Amygdala (tissue), 56 donors: ENCODE data around the gene CLDN9.
A peak's percentile ranks its signal among the peaks of the same experiment; 100 is the strongest.

ENCODE experiments used
- DNase-seq, 56 donors: peaks; one replicate each; lab custom pipeline; 2025; lab: John Stamatoyannopoulos, UW

Gene CLDN9

DNA sequence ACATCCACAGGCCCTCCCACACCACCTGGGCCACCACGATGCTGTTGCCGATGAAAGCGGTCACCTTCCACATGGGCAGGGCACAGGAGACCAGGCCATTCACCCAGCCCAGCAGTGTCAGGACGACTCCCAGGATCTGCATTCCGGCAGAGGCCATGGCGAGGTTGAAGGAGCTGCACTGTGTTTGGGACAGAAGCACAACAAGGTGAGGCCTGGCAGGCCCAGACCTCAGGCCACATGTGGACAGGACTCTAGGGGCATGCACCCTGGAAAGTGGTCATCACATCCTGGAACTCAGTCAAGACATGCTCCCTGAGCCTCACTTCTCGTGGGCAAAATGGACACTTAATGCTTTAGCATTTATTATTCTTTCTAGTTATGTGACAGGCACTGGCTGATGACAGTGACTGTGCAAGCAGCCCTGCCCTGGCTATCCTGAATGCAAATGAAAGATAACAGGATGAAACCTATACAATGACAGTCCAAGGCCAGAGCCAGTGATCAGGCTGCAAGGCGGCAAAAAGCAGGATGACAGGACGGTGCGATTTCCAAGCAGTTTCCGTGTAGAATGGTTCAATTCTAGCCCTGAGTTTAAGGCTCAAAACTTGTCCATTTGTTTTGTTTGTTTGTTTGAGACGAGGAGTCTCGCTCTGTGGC, 3.3 kb downstream of the CLDN9 start:
- DNase-seq: no peak

GRCh38 chr16:3017344-3017743, 4.6 kb downstream of the CLDN9 start:
- DNase-seq: no peak

- peak in 2 of 56 donors; percentile 14 to 35 for DNase-seq
Observed at GRCh38 chr16:3017794-3018506, 5.2 kb downstream of the CLDN9 start, which contains the start of gene CLDN6. TSS of gene CLDN6 (minus strand) at chr16:3018183. CDS start at chr16:3016021, 2,162 bp downstream.

DNA sequence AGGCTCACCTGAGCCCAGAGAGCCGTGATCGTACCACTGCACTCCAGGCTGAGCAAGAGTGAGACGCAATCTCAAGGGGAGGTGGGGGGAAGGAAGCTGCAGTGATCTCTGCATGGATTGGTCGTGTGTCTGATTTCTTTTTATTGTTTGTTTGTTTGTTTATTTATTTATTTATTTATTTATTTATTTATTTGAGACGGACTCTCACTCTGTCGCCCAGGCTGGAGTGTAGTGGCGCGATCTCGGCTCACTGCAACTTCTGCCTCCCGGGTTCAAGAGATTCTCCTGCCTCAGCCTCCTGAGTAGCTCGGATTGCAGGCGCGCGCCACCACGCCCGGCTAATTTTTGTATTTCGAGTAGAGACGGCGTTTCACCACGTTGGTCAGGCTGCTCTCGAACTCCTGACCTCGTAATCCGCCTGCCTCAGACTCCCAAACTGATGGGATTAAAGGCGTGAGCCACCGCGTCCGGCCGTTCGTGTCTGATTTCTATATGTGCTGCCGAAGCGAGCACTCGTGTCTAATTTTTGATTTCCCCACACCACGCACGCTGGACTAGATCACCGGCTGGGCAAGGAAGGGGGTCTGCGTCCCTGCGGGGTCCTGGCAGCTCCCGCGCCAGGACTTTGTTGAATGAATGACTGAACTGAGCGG, 7.0 kb downstream of the CLDN9 start:
- no peak for DNase-seq

DNA sequence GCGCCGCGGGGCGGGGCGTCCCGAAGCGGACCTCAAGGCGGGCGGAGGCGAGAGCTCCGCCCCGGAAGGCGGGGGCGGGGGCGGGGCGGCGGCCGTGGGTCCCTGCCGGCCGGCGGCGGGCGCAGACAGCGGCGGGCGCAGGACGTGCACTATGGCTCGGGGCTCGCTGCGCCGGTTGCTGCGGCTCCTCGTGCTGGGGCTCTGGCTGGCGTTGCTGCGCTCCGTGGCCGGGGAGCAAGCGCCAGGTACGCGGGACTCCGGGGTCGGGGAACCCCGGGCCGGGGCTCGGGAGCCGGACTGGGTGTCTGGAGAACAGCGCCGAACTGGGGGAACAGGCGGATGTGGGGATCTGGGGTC, 7.5 kb downstream of the CLDN9 start, which contains the start of gene TNFRSF12A:
Gene TNFRSF12A (plus strand): TSS at position 122 of the 357 bp plus-strand sequence. CDS start 30 bp downstream, at position 152.
- DNase-seq: peak in 26 of 56 donors; percentile 11 to 65 (median 29)

- DNase-seq: peak in 19 of 56 donors; percentile 14 to 73 (median 30)
Observed at GRCh38 chr16:3020604-3021448, 8.1 kb downstream of the CLDN9 start.

- DNase-seq: peak in 18 of 56 donors; percentile 8 to 62 (median 22)
Observed at GRCh38 chr16:3021449-3022207, 8.9 kb downstream of the CLDN9 start.

DNA sequence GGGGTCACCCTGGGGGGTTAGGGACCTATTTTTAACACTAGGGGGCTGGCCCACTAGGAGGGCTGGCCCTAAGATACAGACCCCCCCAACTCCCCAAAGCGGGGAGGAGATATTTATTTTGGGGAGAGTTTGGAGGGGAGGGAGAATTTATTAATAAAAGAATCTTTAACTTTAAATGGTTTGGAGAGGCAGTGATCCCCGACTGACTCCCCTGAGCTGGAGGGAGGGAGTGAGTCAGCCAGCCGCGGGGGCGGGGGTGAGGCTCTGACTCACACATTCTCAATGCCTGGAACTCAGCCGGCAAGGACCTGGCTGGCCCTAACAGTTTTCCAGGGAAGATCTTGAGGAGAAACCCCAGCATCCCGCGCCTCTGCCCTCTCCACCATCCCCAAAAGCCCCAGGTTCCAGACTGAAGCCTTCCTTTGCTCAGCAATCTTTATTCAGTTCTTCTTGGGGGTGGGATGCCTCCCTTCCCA, 9.5 kb downstream of the CLDN9 start:
- DNase-seq: peak in 33 of 56 donors; percentile 7 to 74 (median 32)

- DNase-seq: peak in 1 of 56 donors; percentile 37
Observed at GRCh38 chr16:3022684-3023414, 10.1 kb downstream of the CLDN9 start.

- peak in 22 of 56 donors; percentile 25 to 75 (median 62) for DNase-seq
Observed at GRCh38 chr16:3023415-3023668, 10.6 kb downstream of the CLDN9 start.

- peak; percentile 70 to 98 (median 94) for DNase-seq
Observed at GRCh38 chr16:3023669-3024478, 11.2 kb downstream of the CLDN9 start, which contains the start of the genes HCFC1R1 and THOC6. TSS of gene HCFC1R1 (minus strand) at chr16:3023942. CDS start at chr16:3023941, 1 bp downstream. TSS of gene THOC6 (plus strand) at chr16:3024035. CDS start at chr16:3024327, 292 bp downstream.

DNA sequence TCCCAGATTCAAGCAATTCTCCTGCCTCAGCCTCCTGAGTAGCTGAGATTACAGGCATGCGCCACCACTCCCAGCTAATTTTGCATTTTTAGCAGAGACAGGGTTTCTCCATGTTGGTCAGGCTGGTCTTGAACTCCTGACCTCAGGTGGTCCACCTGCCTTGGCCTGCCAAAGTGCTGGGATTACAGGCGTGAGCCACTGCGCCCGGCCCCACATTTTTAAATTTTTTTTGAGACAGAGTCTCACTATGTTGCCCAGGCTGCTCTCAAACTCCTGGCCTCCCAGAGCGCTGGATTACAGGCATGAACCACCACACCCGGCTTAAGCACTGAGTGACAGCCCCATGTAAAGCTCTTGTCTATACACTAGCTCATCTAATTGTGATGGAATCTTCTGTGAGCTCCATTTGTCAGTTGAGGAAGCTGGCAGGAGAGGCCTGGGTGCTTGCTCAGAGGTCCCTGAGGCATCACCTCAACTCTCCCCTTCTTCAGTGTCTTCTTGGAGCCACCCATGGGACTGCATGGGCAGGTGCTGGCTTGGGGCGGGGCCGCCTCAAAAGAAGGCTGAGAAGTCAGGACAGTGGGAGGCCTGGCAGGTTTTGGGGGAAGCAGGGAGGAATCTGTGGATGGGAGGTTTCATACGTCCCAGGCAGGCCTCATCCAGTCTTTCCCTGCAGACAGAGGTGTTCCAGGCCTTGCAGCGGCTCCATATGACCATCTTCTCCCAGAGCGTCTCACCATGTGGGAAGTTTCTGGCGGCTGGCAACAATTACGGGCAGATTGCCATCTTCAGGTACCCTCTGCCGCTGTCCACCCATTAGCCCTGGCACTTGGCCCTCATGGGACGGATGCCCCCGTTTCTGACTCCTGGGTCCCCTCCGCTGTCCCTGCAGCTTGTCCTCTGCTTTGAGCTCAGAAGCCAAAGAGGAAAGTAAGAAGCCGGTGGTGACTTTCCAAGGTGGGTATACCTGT, 12.6 kb downstream of the CLDN9 start:
- DNase-seq: no peak

- DNase-seq: no peak
Observed at GRCh38 chr16:3026003-3026378, 13.3 kb downstream of the CLDN9 start.

DNA sequence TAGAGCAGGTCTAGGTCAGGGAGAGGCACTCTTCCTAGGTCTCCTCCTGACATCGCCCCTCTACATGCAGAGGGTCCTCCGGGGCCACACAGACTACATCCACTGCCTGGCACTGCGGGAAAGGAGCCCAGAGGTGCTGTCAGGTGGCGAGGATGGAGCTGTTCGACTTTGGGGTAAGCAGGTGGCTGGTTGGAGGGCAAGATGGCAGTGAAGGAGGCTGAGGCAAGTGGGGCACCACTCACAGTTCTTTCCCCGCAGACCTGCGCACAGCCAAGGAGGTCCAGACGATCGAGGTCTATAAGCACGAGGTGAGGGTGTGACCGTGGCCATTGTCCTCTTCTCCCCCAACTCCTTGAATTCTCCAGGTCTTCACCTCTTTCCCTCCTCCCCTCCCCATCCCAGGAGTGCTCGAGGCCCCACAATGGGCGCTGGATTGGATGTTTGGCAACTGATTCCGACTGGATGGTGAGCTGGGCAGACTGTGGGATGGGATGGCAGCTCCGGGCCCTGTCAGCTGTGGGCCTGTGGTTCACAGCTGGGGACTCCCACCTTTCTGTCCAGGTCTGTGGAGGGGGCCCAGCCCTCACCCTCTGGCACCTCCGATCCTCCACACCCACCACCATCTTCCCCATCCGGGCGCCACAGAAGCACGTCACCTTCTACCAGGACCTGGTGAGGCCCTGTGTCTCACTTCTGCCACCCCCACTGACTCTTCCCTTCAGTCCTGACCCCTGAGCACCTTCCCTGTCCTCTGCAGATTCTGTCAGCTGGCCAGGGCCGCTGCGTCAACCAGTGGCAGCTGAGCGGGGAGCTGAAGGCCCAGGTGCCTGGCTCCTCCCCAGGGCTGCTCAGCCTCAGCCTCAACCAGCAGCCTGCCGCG, 14.1 kb downstream of the CLDN9 start:
- no peak for DNase-seq

DNA sequence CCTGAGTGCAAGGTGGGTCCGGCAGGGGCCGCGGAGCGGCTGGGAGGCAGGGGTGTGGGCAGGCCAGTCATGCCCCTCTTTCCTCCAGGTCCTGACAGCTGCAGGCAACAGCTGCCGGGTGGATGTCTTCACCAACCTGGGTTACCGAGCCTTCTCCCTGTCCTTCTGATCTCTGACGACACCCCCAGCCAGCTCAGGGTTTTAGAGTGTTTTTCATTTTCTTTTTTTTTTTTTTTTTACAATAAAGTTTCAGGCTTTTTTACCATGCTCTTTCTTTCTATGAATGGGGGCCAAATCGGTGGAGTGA, 14.7 kb downstream of the CLDN9 start:
- DNase-seq: no peak
